ENCODE data around the gene MUC5B.
"Not testable (repeated sequence)": the region's sequence is repeated elsewhere in the genome, so short reads cannot be mapped to it uniquely, and the experiment has no call there.

The MUC5B gene

GRCh38 chr11:1234054-1234720 is 11.3 kb downstream of the MUC5B start:
- no peak for DNase-seq

DNA sequence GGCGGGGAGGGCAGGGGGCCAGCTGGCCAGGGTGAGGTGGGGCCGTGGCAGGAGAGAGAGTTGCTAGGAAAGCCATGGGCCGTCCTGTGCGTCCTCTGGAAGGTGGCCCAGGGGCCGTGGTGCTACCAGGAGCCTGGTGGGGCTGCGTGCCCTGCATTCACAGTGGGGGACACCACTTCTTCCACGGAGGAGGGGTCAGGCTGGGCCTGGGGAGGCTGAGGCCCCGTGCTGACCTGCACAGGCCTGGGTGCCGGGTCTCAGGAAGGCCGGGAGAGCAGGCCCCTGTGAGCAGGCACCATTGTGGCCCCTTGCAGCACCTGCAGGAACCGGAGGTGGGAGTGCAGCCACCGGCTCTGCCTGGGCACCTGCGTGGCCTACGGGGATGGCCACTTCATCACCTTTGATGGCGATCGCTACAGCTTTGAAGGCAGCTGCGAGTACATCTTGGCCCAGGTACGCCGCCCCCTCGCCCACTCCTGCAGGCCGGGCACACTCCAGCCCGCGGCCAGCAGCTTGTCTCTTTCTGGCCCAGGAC is 12.0 kb downstream of the MUC5B start:
- DNase-seq: no peak

DNA sequence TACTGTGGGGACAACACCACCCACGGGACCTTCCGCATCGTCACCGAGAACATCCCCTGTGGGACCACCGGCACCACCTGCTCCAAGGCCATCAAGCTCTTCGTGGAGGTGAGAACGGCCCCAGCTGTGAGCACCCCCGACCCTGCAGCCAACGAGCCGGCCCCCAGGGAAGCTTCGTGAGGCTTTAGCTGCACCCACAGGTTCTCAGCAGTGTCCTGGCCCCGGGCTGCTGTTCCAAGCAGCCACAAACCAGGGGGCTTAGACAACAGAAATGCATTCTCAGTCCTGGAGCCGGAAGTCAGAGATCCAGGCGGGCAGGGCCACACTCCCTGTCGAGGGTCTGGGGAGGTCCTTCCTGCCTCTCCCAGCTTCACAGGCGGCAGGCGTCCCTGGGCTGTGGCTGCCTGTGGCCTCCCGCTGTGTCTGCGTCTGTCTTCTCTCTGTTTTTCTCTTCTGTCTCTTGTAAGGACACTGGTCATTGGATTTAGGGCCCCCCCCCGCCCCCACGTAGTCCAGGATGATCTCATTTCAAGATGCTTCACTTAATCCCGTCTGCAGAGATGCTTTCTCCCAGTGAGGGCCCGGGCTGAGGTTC is 12.5 kb downstream of the MUC5B start:
- DNase-seq: no peak

DNA sequence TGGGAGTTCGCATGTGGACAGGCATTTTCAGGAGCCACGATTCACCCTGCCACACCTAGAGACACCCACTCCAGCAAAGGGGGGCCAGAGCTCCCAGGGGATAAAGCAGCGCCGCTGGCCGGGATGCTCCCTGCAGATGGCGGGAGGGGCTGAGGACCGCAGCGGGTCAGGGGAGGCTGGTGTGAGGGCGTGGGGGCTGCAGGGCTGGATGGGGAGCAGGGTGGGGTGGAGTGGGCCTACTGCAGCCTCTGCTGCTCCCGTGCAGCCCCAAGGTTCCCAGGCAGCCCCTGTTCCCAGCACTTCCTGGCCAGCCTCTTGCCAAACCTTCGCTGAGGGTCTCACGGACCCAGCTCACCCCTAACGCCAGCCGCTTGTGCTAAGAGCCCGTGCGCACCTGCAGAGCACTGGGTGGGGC is 13.0 kb downstream of the MUC5B start:
- no peak for DNase-seq

DNA sequence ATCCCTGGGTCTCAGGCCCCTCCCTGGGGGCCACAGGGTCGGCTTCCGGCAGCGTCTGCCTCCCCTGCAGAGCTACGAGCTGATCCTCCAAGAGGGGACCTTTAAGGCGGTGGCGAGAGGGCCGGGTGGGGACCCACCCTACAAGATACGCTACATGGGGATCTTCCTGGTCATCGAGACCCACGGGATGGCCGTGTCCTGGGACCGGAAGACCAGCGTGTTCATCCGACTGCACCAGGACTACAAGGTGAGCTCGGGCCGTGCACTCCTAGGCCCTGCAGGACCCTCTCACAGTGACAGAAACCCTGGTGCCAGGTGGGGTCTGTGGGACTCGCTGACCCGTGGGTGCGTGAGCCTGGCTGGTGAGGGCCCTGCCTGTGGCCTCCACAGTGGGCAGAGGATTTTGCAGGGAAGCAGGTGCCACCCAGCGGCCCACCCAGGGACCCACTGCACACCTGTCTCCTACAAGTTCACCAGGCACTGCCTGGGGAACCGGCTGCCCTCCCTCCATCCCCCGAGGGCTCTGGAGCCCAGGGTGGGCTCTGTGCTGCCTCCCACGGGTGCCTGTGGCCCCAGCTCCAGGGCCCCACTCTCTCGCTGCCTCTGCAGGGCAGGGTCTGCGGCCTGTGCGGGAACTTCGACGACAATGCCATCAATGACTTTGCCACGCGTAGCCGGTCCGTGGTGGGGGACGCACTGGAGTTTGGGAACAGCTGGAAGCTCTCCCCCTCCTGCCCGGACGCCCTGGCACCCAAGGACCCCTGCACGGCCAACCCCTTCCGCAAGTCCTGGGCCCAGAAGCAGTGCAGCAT is 13.7 kb downstream of the MUC5B start:
- DNase-seq: no peak

DNA sequence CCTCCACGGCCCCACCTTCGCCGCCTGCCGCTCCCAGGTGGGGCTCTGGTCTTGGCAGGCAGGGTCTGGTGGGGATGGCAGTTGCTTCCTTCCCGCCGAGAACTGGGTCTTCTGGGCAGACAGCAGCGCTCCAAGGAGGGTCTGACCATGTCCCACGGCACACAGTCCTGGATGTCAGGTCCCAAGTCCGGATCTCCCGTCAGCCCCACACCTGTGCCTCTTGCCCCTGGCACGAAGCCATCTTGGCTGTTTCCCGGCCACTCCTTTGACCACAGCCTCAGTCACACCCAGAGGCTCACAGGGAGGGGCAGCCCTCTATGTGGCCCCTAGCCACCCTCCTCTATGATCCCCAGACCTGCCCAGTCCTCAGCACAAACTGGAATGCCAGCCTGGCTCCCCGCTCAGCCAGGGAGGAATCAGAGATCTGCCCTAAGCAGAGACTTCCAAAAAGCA is 14.3 kb downstream of the MUC5B start:
- DNase-seq: no peak

DNA sequence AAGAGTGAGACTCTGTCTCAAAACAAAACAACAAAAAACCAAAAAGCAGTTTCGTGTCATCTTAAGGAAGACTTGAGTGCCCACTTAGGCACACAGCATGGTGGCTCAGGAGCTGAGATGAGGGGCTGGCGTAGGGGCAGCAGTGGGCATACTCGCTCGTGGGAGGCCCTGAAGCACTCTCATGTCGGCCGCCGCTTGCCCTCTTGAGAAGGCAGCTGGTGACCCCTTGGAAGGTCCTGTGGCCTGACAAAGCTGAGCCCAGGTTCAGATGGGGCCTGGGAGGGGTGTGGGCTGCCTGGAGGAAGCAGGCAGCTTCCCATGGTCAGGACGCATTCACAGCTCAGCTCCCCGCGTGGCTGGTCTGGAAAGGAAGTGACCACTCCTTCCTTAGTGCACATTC is 15.0 kb downstream of the MUC5B start:
- DNase-seq: no peak

- no peak for DNase-seq
Observed at GRCh38 chr11:1238767-1239595, 16.1 kb downstream of the MUC5B start.

DNA sequence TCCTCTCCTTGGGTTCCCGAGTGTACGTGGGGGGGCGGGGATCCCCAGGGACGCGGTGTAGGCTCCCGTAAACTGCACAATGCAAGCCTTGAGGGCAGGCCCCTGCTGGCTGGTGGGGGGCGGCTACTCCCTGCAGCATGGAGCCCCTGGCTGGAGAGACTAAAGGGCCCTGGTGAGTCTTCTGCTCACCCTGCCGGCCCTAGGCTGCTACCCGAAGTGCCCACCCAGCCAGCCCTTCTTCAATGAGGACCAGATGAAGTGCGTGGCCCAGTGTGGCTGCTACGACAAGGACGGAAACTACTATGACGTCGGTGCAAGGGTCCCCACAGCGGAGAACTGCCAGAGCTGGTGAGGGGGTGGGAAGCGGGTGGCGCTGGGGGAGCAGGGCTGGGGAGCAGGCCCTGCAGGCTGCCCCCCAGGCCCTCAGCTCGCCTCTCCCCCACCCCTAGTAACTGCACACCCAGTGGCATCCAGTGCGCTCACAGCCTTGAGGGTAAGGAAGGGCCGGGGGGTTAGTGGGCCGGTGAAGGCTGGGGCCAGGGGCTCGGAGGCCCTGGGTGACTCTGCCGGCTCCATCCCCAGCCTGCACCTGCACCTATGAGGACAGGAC is 16.8 kb downstream of the MUC5B start:
- DNase-seq: no peak

GRCh38 chr11:1240771-1241170 is 17.9 kb downstream of the MUC5B start:
- DNase-seq: no peak

DNA sequence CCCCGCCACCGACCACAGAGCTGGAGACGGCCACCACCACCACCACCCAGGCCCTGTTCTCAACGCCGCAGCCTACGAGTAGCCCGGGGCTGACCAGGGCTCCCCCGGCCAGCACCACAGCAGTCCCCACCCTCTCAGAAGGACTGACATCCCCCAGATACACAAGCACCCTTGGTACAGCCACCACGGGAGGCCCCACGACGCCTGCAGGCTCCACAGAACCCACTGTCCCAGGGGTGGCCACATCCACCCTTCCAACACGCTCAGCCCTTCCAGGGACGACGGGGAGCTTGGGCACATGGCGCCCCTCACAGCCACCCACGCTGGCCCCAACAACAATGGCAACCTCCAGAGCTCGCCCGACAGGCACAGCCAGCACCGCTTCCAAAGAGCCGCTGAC is 18.8 kb downstream of the MUC5B start:
- DNase-seq: no peak

- no peak for DNase-seq
Observed at GRCh38 chr11:1242289-1242688, 19.4 kb downstream of the MUC5B start.

DNA sequence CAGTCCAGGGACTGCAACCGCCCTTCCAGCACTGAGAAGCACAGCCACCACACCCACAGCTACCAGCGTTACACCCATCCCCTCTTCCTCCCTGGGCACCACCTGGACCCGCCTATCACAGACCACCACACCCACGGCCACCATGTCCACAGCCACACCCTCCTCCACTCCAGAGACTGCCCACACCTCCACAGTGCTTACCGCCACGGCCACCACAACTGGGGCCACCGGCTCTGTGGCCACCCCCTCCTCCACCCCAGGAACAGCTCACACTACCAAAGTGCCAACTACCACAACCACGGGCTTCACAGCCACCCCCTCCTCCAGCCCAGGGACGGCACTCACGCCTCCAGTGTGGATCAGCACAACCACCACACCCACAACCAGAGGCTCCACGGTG is 19.9 kb downstream of the MUC5B start:
- DNase-seq: not testable (repeated sequence)

GRCh38 chr11:1243521-1243920 is 20.7 kb downstream of the MUC5B start:
- DNase-seq: not testable (repeated sequence)

- not testable (repeated sequence) for DNase-seq
Observed at GRCh38 chr11:1244557-1244956, 21.7 kb downstream of the MUC5B start.

GRCh38 chr11:1245717-1246116 is 22.9 kb downstream of the MUC5B start:
- DNase-seq: not testable (repeated sequence)

- DNase-seq: not testable (repeated sequence)
Observed at GRCh38 chr11:1246301-1246700, 23.4 kb downstream of the MUC5B start.

- DNase-seq: not testable (repeated sequence)
Observed at GRCh38 chr11:1247026-1247425, 24.2 kb downstream of the MUC5B start.

- DNase-seq: not testable (repeated sequence)
Observed at GRCh38 chr11:1248951-1249350, 26.1 kb downstream of the MUC5B start.

- DNase-seq: not testable (repeated sequence)
Observed at GRCh38 chr11:1250411-1250810, 27.5 kb downstream of the MUC5B start.

DNA sequence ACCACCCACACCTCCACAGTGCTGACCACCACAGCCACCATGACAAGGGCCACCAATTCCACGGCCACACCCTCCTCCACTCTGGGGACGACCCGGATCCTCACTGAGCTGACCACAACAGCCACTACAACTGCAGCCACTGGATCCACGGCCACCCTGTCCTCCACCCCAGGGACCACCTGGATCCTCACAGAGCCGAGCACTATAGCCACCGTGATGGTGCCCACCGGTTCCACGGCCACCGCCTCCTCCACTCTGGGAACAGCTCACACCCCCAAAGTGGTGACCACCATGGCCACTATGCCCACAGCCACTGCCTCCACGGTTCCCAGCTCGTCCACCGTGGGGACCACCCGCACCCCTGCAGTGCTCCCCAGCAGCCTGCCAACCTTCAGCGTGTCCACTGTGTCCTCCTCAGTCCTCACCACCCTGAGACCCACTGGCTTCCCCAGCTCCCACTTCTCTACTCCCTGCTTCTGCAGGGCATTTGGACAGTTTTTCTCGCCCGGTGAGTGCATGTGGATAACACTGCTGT is 28.4 kb downstream of the MUC5B start:
- DNase-seq: no peak

Measured in activated effector memory CD4-positive, alpha-beta T cell treated with Interleukin-2 at 50 U/mL for 16 hours (primary cell).